ENCODE results near the gene CORO1C.

Gene CORO1C

GRCh38 chr12:108646600-108647579 is 84.4 kb downstream of the CORO1C start:
- DNase-seq (ENCODE audit: low spot score) = no peak

- DNase-seq (ENCODE audit: low spot score) = no peak
These were observed 85.4 kb downstream of the CORO1C start for GRCh38 chr12:108645686-108646599.

GRCh38 chr12:108644811-108645120 is 86.6 kb downstream of the CORO1C start:
- no peak for DNase-seq (ENCODE audit: low spot score)

- peak; percentile 92 for DNase-seq (ENCODE audit: low spot score)
These were observed 87.1 kb downstream of the CORO1C start for GRCh38 chr12:108643941-108644810.

- no peak for DNase-seq (ENCODE audit: low spot score)
These were observed 88.2 kb downstream of the CORO1C start for GRCh38 chr12:108642899-108643654.

GRCh38 chr12:108642269-108642870 is 88.9 kb downstream of the CORO1C start:
- no peak for DNase-seq (ENCODE audit: low spot score)

- no peak for DNase-seq (ENCODE audit: low spot score)
These were observed 89.7 kb downstream of the CORO1C start for GRCh38 chr12:108641446-108642268.

- no peak for DNase-seq (ENCODE audit: low spot score)
These were observed 90.4 kb downstream of the CORO1C start for GRCh38 chr12:108640802-108641445.

GRCh38 chr12:108638997-108639822 is 92.1 kb downstream of the CORO1C start:
- DNase-seq (ENCODE audit: low spot score) = no peak

GRCh38 chr12:108638141-108638827 is 93.0 kb downstream of the CORO1C start:
- peak; percentile 93 for DNase-seq (ENCODE audit: low spot score)

- no peak for DNase-seq (ENCODE audit: low spot score)
These were observed 93.9 kb downstream of the CORO1C start for GRCh38 chr12:108637222-108637971.

- DNase-seq (ENCODE audit: low spot score) = no peak
These were observed 95.1 kb downstream of the CORO1C start for GRCh38 chr12:108635997-108636808.

- no peak for DNase-seq (ENCODE audit: low spot score)
These were observed 95.9 kb downstream of the CORO1C start for GRCh38 chr12:108635201-108635996.

GRCh38 chr12:108634341-108634751 is 97.0 kb downstream of the CORO1C start:
- no peak for DNase-seq (ENCODE audit: low spot score)

GRCh38 chr12:108633534-108634248 is 97.6 kb downstream of the CORO1C start, which contains the start of gene SELPLG:
Gene SELPLG, minus strand, starts transcription at chr12:108633894. Its CDS starts 9,587 bp downstream, at chr12:108624307.
- DNase-seq (ENCODE audit: low spot score) = no peak
